Measurements from ENCODE around the gene NAV1.
A peak's percentile ranks its signal among the peaks of the same experiment; 100 is the strongest.

NAV1 gene

DNA sequence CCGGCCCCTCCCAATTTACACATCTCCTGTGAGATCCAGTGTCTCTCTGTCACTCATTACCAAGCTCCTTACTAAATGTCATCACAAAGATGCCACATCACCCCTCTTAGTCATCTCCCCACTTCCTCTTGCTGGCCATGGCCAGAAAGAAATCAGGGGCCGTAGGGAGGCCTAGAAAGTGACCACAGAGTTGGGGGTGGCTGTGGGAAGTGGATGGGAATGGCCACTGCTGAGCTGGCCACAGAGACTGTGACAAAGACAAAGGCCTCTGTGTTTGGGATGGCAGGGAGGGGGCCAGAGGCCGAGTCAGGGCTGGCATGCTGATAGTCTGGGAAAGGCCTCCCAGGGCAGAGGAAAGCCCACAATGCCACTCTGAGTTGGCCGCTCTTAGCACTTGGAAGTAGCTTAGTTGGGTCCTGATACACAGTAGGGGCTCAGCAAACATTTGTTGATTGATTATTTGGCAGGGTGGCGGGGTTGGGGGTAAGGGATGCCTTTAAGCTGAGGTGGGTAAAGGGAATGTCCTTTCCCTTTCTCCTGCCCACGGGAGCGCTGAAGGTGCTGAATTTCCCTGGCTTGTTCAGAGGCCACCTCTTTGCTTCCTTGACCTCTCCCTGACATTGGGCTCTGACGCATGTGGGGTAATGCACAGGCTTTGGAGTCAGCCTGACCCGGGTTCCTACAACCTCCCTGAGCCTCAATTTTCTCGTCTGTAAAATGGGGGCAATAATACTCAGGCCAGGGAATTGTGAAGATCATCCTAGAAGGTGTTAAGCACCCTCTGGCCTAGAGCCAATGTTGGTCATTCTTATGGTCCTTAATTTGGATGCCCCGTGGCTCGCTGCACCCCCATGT, 13.2 kb downstream of the NAV1 start:
- DNase-seq (ENCODE audit: low read depth) = peak; percentile 93
- no peak overlapping the region for H3K4me3 ChIP-seq (ENCODE audit: low read length)
- TF ChIP-seq CTCF (conservative IDR thresholded peaks at IDR 0.05; ENCODE audit: low read length) = no peak

- no peak for TF ChIP-seq CTCF (conservative IDR thresholded peaks at IDR 0.05; ENCODE audit: low read length)
- peak; percentile 78 for DNase-seq (ENCODE audit: low read depth)
- H3K4me3 ChIP-seq (ENCODE audit: low read length) = no peak overlapping the region
These were observed 14.0 kb downstream of the NAV1 start for GRCh38 chr1:201552941-201553351.

- no peak overlapping the region for H3K4me3 ChIP-seq (ENCODE audit: low read length)
- no peak for TF ChIP-seq CTCF (conservative IDR thresholded peaks at IDR 0.05; ENCODE audit: low read length)
These were observed 14.7 kb downstream of the NAV1 start for GRCh38 chr1:201553496-201554189.

GRCh38 chr1:201554190-201554600, 15.3 kb downstream of the NAV1 start:
- H3K4me3 ChIP-seq (ENCODE audit: low read length) = no peak overlapping the region
- TF ChIP-seq CTCF (conservative IDR thresholded peaks at IDR 0.05; ENCODE audit: low read length) = no peak; the same call in 1 of the 2 replicates
- DNase-seq (ENCODE audit: low read depth) = peak; percentile 75

More at GRCh38 chr1:201553496-201554189, 14.7 kb downstream of the NAV1 start:
- peak; percentile 29 for DNase-seq (ENCODE audit: low read depth)

- TF ChIP-seq CTCF (conservative IDR thresholded peaks at IDR 0.05; ENCODE audit: low read length) = no peak
- DNase-seq (ENCODE audit: low read depth) = no peak
- H3K4me3 ChIP-seq (ENCODE audit: low read length) = no peak overlapping the region
These were observed 16.1 kb downstream of the NAV1 start for GRCh38 chr1:201554789-201555592.

- H3K4me3 ChIP-seq (ENCODE audit: low read length) = no peak overlapping the region
- DNase-seq (ENCODE audit: low read depth) = no peak
- no peak for TF ChIP-seq CTCF (conservative IDR thresholded peaks at IDR 0.05; ENCODE audit: low read length)
These were observed 16.6 kb downstream of the NAV1 start for GRCh38 chr1:201555593-201555945.
